GM23338 (cell line): ENCODE data around the gene C18orf54. TPM values are rescaled to one million over a fixed set of nuclear protein-coding genes. Genes with fewer than 3 reads are reported as not detected.

Source experiments
- ATAC-seq: fragments of 200-7000 bp; cut with Tn5 transposase; 3 replicates; pipeline ENCODE4 v1.9.1; 2020
- DNase-seq: peaks from one replicate; pipeline ENCODE4 v3.0.0-alpha.2; 2015; ENCODE audit warnings: low spot score
- H2AFZ ChIP-seq: fragments of 200-600 bp; sonication (generic); 2 replicates; pipeline ENCODE4 v1.8.0; 2016; ENCODE audit warnings: antibody characterized with exemption, mild to moderate bottlenecking, moderate library complexity
- H3F3A ChIP-seq: fragments of 200-600 bp; sonication (generic); replicated peaks from 2 replicates; pipeline ENCODE4 v1.8.0; 2017; ENCODE audit warnings: antibody characterized with exemption, mixed run types, low read depth
- H3K27ac ChIP-seq: fragments of 200-600 bp; sonication (generic); 2 replicates; pipeline ENCODE4 v1.6.1; 2016; ENCODE audit warnings: low read depth
- H3K27me3 ChIP-seq: fragments of 200-600 bp; sonication (generic); 2 replicates; pipeline ENCODE4 v1.8.0; 2016; ENCODE audit warnings: mild to moderate bottlenecking, mixed run types, moderate library complexity; ENCODE audit not compliant: insufficient read depth
- H3K36me3 ChIP-seq: fragments of 200-600 bp; sonication (generic); 2 replicates; pipeline ENCODE4 v1.8.0; 2016; ENCODE audit warnings: mild to moderate bottlenecking; ENCODE audit not compliant: insufficient read depth
- H3K4me1 ChIP-seq: fragments of 200-600 bp; sonication (generic); 2 replicates; pipeline ENCODE4 v1.8.0; 2016; ENCODE audit warnings: mild to moderate bottlenecking, moderate library complexity; ENCODE audit not compliant: insufficient read depth
- H3K4me2 ChIP-seq: fragments of 200-600 bp; sonication (generic); 2 replicates; pipeline ENCODE4 v1.7.1; 2017; ENCODE audit warnings: mixed run types
- H3K4me3 ChIP-seq: fragments of 200-600 bp; sonication (generic); 2 replicates; pipeline ENCODE4 v1.6.1; 2016; ENCODE audit warnings: mixed run types
- H3K79me2 ChIP-seq: fragments of 200-600 bp; sonication (generic); replicated peaks from 2 replicates; pipeline ENCODE4 v1.8.0; 2017; ENCODE audit warnings: mild to moderate bottlenecking; ENCODE audit not compliant: insufficient read depth
- H3K9me2 ChIP-seq: fragments of 200-600 bp; sonication (generic); 2 replicates; pipeline ENCODE4 v1.8.0; 2017; ENCODE audit not compliant: insufficient read depth
- H4K20me1 ChIP-seq: fragments of 200-600 bp; sonication (generic); replicated peaks from 2 replicates; pipeline ENCODE4 v1.8.0; 2017; ENCODE audit warnings: mild to moderate bottlenecking; ENCODE audit not compliant: insufficient read depth
- H3K27ac Mint-ChIP-seq: 2 replicates; pipeline ENCODE4 v1.8.0; 2020; ENCODE audit warnings: inconsistent platforms, mild to moderate bottlenecking, moderate library complexity, mixed read lengths
- H3K27me3 Mint-ChIP-seq: 3 replicates; pipeline ENCODE4 v1.8.0; 2022; ENCODE audit warnings: low read depth, mild to moderate bottlenecking, moderate library complexity, mixed read lengths, inconsistent platforms; ENCODE audit not compliant: insufficient read depth, poor library complexity
- H3K36me3 Mint-ChIP-seq: 3 replicates; pipeline ENCODE4 v1.8.0; 2021; ENCODE audit warnings: low read depth, mild to moderate bottlenecking, inconsistent platforms, moderate library complexity, mixed read lengths
- H3K4me1 Mint-ChIP-seq: 3 replicates; pipeline ENCODE4 v1.8.0; 2020; ENCODE audit warnings: mild to moderate bottlenecking, inconsistent platforms, mixed read lengths
- H3K4me3 Mint-ChIP-seq: 3 replicates; pipeline ENCODE4 v1.8.0; 2021; ENCODE audit warnings: moderate library complexity, mild to moderate bottlenecking, inconsistent platforms, mixed read lengths
- H3K9me3 Mint-ChIP-seq: 3 replicates; pipeline ENCODE4 v1.8.0; 2020; ENCODE audit warnings: moderate library complexity, mild to moderate bottlenecking, inconsistent platforms, mixed read lengths
- CREB1 ChIP-seq: fragments of 250-450 bp; sonication (Bioruptor Pico); IDR thresholded peaks from 2 replicates; pipeline ENCODE4 v1.5.0; 2020; ENCODE audit warnings: low read depth, mild to moderate bottlenecking, moderate library complexity
- EZH2 ChIP-seq: fragments of 200-600 bp; sonication (generic); IDR thresholded peaks from one replicate; pipeline ENCODE4 v1.8.0; 2017; ENCODE audit warnings: antibody characterized with exemption, mild to moderate bottlenecking, low read depth; ENCODE audit not compliant: unreplicated experiment
- EZH2phosphoT487 ChIP-seq: fragments of 200-600 bp; sonication (generic); IDR thresholded peaks from one replicate; pipeline ENCODE4 v1.8.1; 2018; ENCODE audit warnings: antibody characterized with exemption; ENCODE audit not compliant: unreplicated experiment
- JUNB ChIP-seq: IDR thresholded peaks from one replicate; pipeline ENCODE4 v1.6.1; 2016; ENCODE audit warnings: antibody characterized with exemption; ENCODE audit not compliant: unreplicated experiment
- NANOG ChIP-seq: IDR thresholded peaks from 2 replicates; pipeline ENCODE4 v1.6.1; 2016; ENCODE audit warnings: antibody characterized with exemption, borderline replicate concordance
- POLR2AphosphoS5 ChIP-seq: IDR thresholded peaks from 2 replicates; pipeline ENCODE4 v1.6.1; 2016; ENCODE audit warnings: antibody characterized with exemption, low read depth
- REST ChIP-seq: IDR thresholded peaks from one replicate; pipeline ENCODE4 v1.6.1; 2018; ENCODE audit warnings: antibody characterized with exemption; ENCODE audit not compliant: unreplicated experiment
- STAT1 ChIP-seq: IDR thresholded peaks from one replicate; pipeline ENCODE4 v1.6.1; 2016; ENCODE audit warnings: antibody characterized with exemption; ENCODE audit not compliant: unreplicated experiment
- ZNF114 ChIP-seq: fragments of 250-450 bp; sonication (Bioruptor Pico); IDR thresholded peaks from 2 replicates; pipeline ENCODE4 v1.5.0; 2020; ENCODE audit warnings: mild to moderate bottlenecking, moderate library complexity
- ZNF331 ChIP-seq: fragments of 250-450 bp; sonication (Bioruptor Pico); IDR thresholded peaks from 2 replicates; pipeline ENCODE4 v1.5.0; 2020; ENCODE audit warnings: low read depth, mild to moderate bottlenecking, moderate library complexity
- polyA plus RNA-seq: library from polyadenylated mRNA; unstranded; fragments of >200 nt; fragmentation: Nextera tagmentation; extraction: Ambion mirVana; gene quantifications from 2 replicates; pipeline ENCODE4 v1.2.1, GENCODE V29; 2016
- total RNA-seq: library from RNA; depleted of rRNA; stranded (reverse); fragments of >200 nt; shearing (Covaris generic); gene quantifications from 2 replicates; pipeline ENCODE4 v1.2.3, GENCODE V29; 2014
- TF ChIP-seq, protein P1 (sequence below), 2 experiments: fragments of 200-600 bp in 1 of 2; sonication (generic) in 1 of 2; conservative IDR thresholded peaks; 2 replicates each; pipeline versions ENCODE4 v1.5.1 to v1.6.1; 2016 to 2017; ENCODE audit warnings: antibody characterized with exemption in 2 of 2, low read depth in 2 of 2, mild to moderate bottlenecking in 2 of 2, moderate library complexity in 1 of 2
- TF ChIP-seq, protein P2 (sequence below): IDR thresholded peaks from 2 replicates; pipeline ENCODE4 v1.6.1; 2016; ENCODE audit warnings: antibody characterized with exemption

Gene C18orf54
- total and polyA plus RNA-seq, 2 experiments from 2014 or later, result 13.9 to 29.6 TPM

GRCh38 chr18:54411781-54412180, 54.1 kb downstream of the C18orf54 start (continued):
- TF ChIP-seq, protein P1, sequence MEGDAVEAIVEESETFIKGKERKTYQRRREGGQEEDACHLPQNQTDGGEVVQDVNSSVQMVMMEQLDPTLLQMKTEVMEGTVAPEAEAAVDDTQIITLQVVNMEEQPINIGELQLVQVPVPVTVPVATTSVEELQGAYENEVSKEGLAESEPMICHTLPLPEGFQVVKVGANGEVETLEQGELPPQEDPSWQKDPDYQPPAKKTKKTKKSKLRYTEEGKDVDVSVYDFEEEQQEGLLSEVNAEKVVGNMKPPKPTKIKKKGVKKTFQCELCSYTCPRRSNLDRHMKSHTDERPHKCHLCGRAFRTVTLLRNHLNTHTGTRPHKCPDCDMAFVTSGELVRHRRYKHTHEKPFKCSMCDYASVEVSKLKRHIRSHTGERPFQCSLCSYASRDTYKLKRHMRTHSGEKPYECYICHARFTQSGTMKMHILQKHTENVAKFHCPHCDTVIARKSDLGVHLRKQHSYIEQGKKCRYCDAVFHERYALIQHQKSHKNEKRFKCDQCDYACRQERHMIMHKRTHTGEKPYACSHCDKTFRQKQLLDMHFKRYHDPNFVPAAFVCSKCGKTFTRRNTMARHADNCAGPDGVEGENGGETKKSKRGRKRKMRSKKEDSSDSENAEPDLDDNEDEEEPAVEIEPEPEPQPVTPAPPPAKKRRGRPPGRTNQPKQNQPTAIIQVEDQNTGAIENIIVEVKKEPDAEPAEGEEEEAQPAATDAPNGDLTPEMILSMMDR (conservative IDR thresholded peaks at IDR 0.05; ENCODE audit: low read depth in 2 of 2), result no peak
- no peak for TF ChIP-seq REST
- TF ChIP-seq ZNF331 (CRISPR knock-in tag), result no peak
- no peak for TF ChIP-seq CREB1 (CRISPR knock-in tag)
- TF ChIP-seq ZNF114 (CRISPR knock-in tag), result no peak
- no peak for TF ChIP-seq EZH2phosphoT487

DNA sequence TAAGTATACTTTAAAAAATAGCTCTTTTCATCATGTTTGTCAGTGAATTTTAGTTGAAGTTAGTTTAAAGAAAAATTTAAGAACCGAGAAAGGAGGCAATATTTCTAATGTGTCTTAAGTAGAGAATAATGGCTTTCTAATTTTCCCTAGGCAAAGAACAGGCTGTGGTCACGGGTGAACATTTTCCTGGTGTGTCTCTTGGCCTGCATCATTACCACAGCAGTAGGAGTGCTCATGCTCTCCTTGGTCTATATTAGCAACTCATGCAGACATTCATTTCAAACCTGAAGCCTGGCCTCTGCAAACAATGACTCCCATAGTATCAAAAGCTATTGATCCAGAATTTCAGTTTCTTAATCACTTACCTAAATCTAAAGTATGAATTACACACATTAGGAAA, 57.4 kb downstream of the C18orf54 start:
- H2AFZ ChIP-seq, result no peak overlapping the region
- no peaks in the 10 kb centered on the region for H3K36me3 ChIP-seq
- no peaks in the 10 kb centered on the region for H3F3A ChIP-seq
- H3K4me1 ChIP-seq, result no peaks in the 10 kb centered on the region
- no peaks in the 10 kb centered on the region for H3K27me3 ChIP-seq
- H3K27me3 Mint-ChIP-seq, result no peaks in the 10 kb centered on the region
- no peaks in the 10 kb centered on the region for H3K79me2 ChIP-seq
- no peak overlapping the region for H3K27ac Mint-ChIP-seq
- H3K27ac ChIP-seq, result no peak overlapping the region
- no peaks in the 10 kb centered on the region for H3K36me3 Mint-ChIP-seq
- 0 out of 2 replicates have a peak, but pooled peaks cover 4% of the 10 kb centered on the region for H3K9me2 ChIP-seq
- H4K20me1 ChIP-seq, result no peaks in the 10 kb centered on the region
- H3K4me3 Mint-ChIP-seq, result no peak overlapping the region
- ATAC-seq (no peak), DNase-seq (no peak)
- H3K9me3 Mint-ChIP-seq, result no peaks in the 10 kb centered on the region
- H3K4me3 ChIP-seq, result no peak overlapping the region
- no peak overlapping the region for H3K4me2 ChIP-seq
- H3K4me1 Mint-ChIP-seq, result no peaks in the 10 kb centered on the region
- TF ChIP-seq REST, result no peak
- TF ChIP-seq JUNB, result no peak
- TF ChIP-seq POLR2AphosphoS5, result no peak
- no peak for TF ChIP-seq STAT1
- TF ChIP-seq EZH2, result no peak
- TF ChIP-seq CREB1 (CRISPR knock-in tag), result no peak
- TF ChIP-seq, protein P1 (conservative IDR thresholded peaks at IDR 0.05; ENCODE audit: low read depth in 2 of 2), result no peak
- TF ChIP-seq ZNF114 (CRISPR knock-in tag), result no peak
- TF ChIP-seq EZH2phosphoT487, result no peak
- TF ChIP-seq, protein P2, sequence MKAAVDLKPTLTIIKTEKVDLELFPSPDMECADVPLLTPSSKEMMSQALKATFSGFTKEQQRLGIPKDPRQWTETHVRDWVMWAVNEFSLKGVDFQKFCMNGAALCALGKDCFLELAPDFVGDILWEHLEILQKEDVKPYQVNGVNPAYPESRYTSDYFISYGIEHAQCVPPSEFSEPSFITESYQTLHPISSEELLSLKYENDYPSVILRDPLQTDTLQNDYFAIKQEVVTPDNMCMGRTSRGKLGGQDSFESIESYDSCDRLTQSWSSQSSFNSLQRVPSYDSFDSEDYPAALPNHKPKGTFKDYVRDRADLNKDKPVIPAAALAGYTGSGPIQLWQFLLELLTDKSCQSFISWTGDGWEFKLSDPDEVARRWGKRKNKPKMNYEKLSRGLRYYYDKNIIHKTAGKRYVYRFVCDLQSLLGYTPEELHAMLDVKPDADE, result no peak
- no peak for TF ChIP-seq NANOG
